ENCODE measurements around the gene CCDC92.
"Not testable (repeated sequence)": the region's sequence is repeated elsewhere in the genome, so short reads cannot be mapped to it uniquely, and the experiment has no call there.

The CCDC92 gene

GRCh38 chr12:123948796-123949769 is 23.5 kb downstream of the CCDC92 start:
- DNase-seq = no peak

- DNase-seq = no peak
Observed at GRCh38 chr12:123948401-123948795, 24.2 kb downstream of the CCDC92 start.

GRCh38 chr12:123947531-123947930 is 25.1 kb downstream of the CCDC92 start:
- DNase-seq = not testable (repeated sequence)

- DNase-seq = not testable (repeated sequence)
Observed at GRCh38 chr12:123946516-123947505, 25.8 kb downstream of the CCDC92 start.

GRCh38 chr12:123946152-123946515 is 26.5 kb downstream of the CCDC92 start:
- DNase-seq = no peak

GRCh38 chr12:123945287-123946151 is 27.1 kb downstream of the CCDC92 start:
- no peak for DNase-seq

- DNase-seq = no peak
Observed at GRCh38 chr12:123944696-123945095, 27.9 kb downstream of the CCDC92 start.

GRCh38 chr12:123943816-123944215 is 28.8 kb downstream of the CCDC92 start:
- DNase-seq = no peak

- no peak for DNase-seq
Observed at GRCh38 chr12:123942911-123943648, 29.6 kb downstream of the CCDC92 start.

- no peak for DNase-seq
Observed at GRCh38 chr12:123942238-123942653, 30.4 kb downstream of the CCDC92 start.

GRCh38 chr12:123941624-123942237 is 30.9 kb downstream of the CCDC92 start:
- DNase-seq = no peak

- DNase-seq = no peak
Observed at GRCh38 chr12:123941000-123941399, 31.6 kb downstream of the CCDC92 start.

GRCh38 chr12:123940627-123940966 is 32.0 kb downstream of the CCDC92 start:
- no peak for DNase-seq

- DNase-seq = no peak
Observed at GRCh38 chr12:123939716-123940626, 32.7 kb downstream of the CCDC92 start.

- DNase-seq = no peak
Observed at GRCh38 chr12:123938679-123939480, 33.8 kb downstream of the CCDC92 start.

GRCh38 chr12:123937707-123938591 is 34.7 kb downstream of the CCDC92 start:
- DNase-seq = peak; percentile 75

GRCh38 chr12:123936956-123937706 is 35.5 kb downstream of the CCDC92 start:
- no peak for DNase-seq
